HepG2 (cell line): ENCODE measurements around the gene CKS1B. TPM values are rescaled to one million over a fixed set of nuclear protein-coding genes. Genes with fewer than 3 reads are reported as not detected.

ENCODE experiments used
- AHR ChIP-seq: IDR thresholded peaks from 2 replicates; pipeline ENCODE4 v1.6.1; 2018; ENCODE audit warnings: missing genetic modification reagents, missing compliant biosample characterization
- ASH2L ChIP-seq: fragments of 300-600, 200-600 bp; sonication (generic); IDR thresholded peaks from 2 replicates; pipeline ENCODE4 v1.7.0; 2017; ENCODE audit warnings: low read depth, mild to moderate bottlenecking, moderate library complexity, mixed read lengths, low read length; ENCODE audit not compliant: insufficient read length
- BRCA1 ChIP-seq: sonication (generic); formaldehyde crosslinking; IDR thresholded peaks from 2 replicates; pipeline ENCODE4 v1.4.0; 2020; ENCODE audit warnings: missing genetic modification reagents
- DZIP1 ChIP-seq: sonication (generic); formaldehyde crosslinking; IDR thresholded peaks from 2 replicates; pipeline ENCODE4 v1.5.0; 2020; ENCODE audit warnings: mild to moderate bottlenecking, missing genetic modification reagents
- ISL2 ChIP-seq: sonication (generic); formaldehyde crosslinking; IDR thresholded peaks from 2 replicates; pipeline ENCODE4 v1.5.0; 2020; ENCODE audit warnings: missing genetic modification reagents
- KDM5B ChIP-seq: sonication (generic); formaldehyde crosslinking; IDR thresholded peaks from 2 replicates; pipeline ENCODE4 v1.4.0; 2020; ENCODE audit warnings: missing genetic modification reagents, mild to moderate bottlenecking, borderline replicate concordance
- MAFG ChIP-seq: sonication (generic); formaldehyde crosslinking; IDR thresholded peaks from 2 replicates; pipeline ENCODE4 v1.5.1; 2020; ENCODE audit warnings: mild to moderate bottlenecking, missing genetic modification reagents
- MLX ChIP-seq: IDR thresholded peaks from 2 replicates; pipeline ENCODE4 v1.6.1; 2016
- SMAD3 ChIP-seq: sonication (generic); formaldehyde crosslinking; IDR thresholded peaks from 2 replicates; pipeline ENCODE4 v1.4.0; 2020; ENCODE audit warnings: missing genetic modification reagents
- SNRNP70 ChIP-seq: fragments of 200-400 bp; formaldehyde crosslinking; IDR thresholded peaks from 2 replicates; pipeline ENCODE4 v1.6.1; 2017; ENCODE audit warnings: mild to moderate bottlenecking, low read depth, low read length, moderate library complexity
- TAF1 ChIP-seq: sonication (generic); formaldehyde crosslinking; IDR thresholded peaks from 2 replicates; pipeline ENCODE4 v1.4.0; 2020; ENCODE audit warnings: missing genetic modification reagents
- TCF7 ChIP-seq: sonication (generic); IDR thresholded peaks from 2 replicates; pipeline ENCODE4 v1.6.1; 2016; ENCODE audit warnings: antibody characterized with exemption, low read depth
- TEAD3 ChIP-seq: optimal IDR thresholded peaks from 2 replicates; pipeline ENCODE3; 2016; ENCODE audit warnings: borderline replicate concordance
- ZBTB37 ChIP-seq: sonication (generic); formaldehyde crosslinking; IDR thresholded peaks from 2 replicates; pipeline ENCODE4 v1.4.0; 2020; ENCODE audit warnings: mild to moderate bottlenecking, missing genetic modification reagents
- ZNF253 ChIP-seq: sonication (generic); formaldehyde crosslinking; IDR thresholded peaks from 2 replicates; pipeline ENCODE4 v1.8.0; 2022; ENCODE audit warnings: mild to moderate bottlenecking, missing genetic modification reagents, borderline replicate concordance
- ZNF335 ChIP-seq: sonication (generic); formaldehyde crosslinking; IDR thresholded peaks from 2 replicates; pipeline ENCODE4 v1.4.0; 2020; ENCODE audit warnings: missing genetic modification reagents
- ZNF34 ChIP-seq: sonication (generic); formaldehyde crosslinking; IDR thresholded peaks from 2 replicates; pipeline ENCODE4 v1.4.0; 2020; ENCODE audit warnings: mild to moderate bottlenecking, missing genetic modification reagents, borderline replicate concordance
- ZNF367 ChIP-seq: sonication (generic); formaldehyde crosslinking; IDR thresholded peaks from 2 replicates; pipeline ENCODE4 v1.4.0; 2020; ENCODE audit warnings: missing genetic modification reagents, borderline replicate concordance
- ZNF414 ChIP-seq: sonication (generic); formaldehyde crosslinking; IDR thresholded peaks from 2 replicates; pipeline ENCODE4 v1.5.0; 2020; ENCODE audit warnings: missing genetic modification reagents
- ZNF543 ChIP-seq: sonication (generic); formaldehyde crosslinking; IDR thresholded peaks from 2 replicates; pipeline ENCODE4 v1.4.0; 2020; ENCODE audit warnings: mild to moderate bottlenecking, missing genetic modification reagents
- ZNF678 ChIP-seq: sonication (generic); formaldehyde crosslinking; IDR thresholded peaks from 2 replicates; pipeline ENCODE4 v1.4.0; 2020; ENCODE audit warnings: mild to moderate bottlenecking, missing genetic modification reagents
- ZNF768 ChIP-seq: sonication (generic); formaldehyde crosslinking; IDR thresholded peaks from 2 replicates; pipeline ENCODE4 v1.4.0; 2020; ENCODE audit warnings: missing genetic modification reagents
- polyA plus RNA-seq, 8 experiments: library from polyadenylated mRNA; depleted of rRNA in 3 of 8; stranded (reverse) in 7 of 8; unstranded in 1 of 8; fragments of >200 nt; fragmentation: Illumina TruSeq in 4 of 8; extraction: Trizol in 4 of 8; gene quantifications; 2 replicates each; pipeline versions ENCODE4 v1.2.1 to v1.2.3, GENCODE V29; 2011 to 2016; ENCODE audit warnings: low read depth in 4 of 8, missing spikeins in 1 of 8, mixed read lengths in 1 of 8; ENCODE audit not compliant: insufficient read depth in 1 of 8
- total RNA-seq, 5 experiments: library from RNA; depleted of rRNA; stranded (reverse); fragments of >200 nt; fragmentation: Illumina TruSeq; extraction: Trizol; gene quantifications; 2 replicates each; pipeline ENCODE4 v1.2.3, GENCODE V29; 2016; ENCODE audit warnings: low read depth in 1 of 5
- TF ChIP-seq, protein P1 (sequence below): sonication (generic); formaldehyde crosslinking; IDR thresholded peaks from 2 replicates; pipeline ENCODE4 v1.4.0; 2020; ENCODE audit warnings: missing genetic modification reagents, borderline replicate concordance

The CKS1B gene
- total and polyA plus RNA-seq, 2 of the 13 experiments (the other 11 are each of a cell fraction or from before 2014, with no cell fraction given): 217 to 222 TPM

- TF ChIP-seq KDM5B (CRISPR knock-in tag) (no peak), ISL2 (CRISPR knock-in tag) (no peak), BRCA1 (no peak), MLX (CRISPR knock-in tag) (peak; percentile 73; the same call in 1 of the 2 replicates), ZNF335 (CRISPR knock-in tag) (no peak), DZIP1 (CRISPR knock-in tag) (no peak), TEAD3 (CRISPR knock-in tag) (no peak), TAF1 (CRISPR knock-in tag) (peak; percentile 38; the same call in 1 of the 2 replicates), SNRNP70 (no peak), TCF7 (no peak), SMAD3 (CRISPR knock-in tag) (no peak; the same call in 1 of the 2 replicates), ZNF414 (CRISPR knock-in tag) (no peak), ZBTB37 (CRISPR knock-in tag) (no peak), ZNF678 (CRISPR knock-in tag) (no peak), MAFG (CRISPR knock-in tag) (no peak), ZNF768 (no peak), ZNF34 (CRISPR knock-in tag) (no peak), ZNF253 (CRISPR knock-in tag) (no peak), AHR (CRISPR knock-in tag) (no peak; the same call in 1 of the 2 replicates), ZNF367 (no peak), ASH2L (peak; percentile 84), ZNF543 (CRISPR knock-in tag) (no peak)
- TF ChIP-seq, protein P1, sequence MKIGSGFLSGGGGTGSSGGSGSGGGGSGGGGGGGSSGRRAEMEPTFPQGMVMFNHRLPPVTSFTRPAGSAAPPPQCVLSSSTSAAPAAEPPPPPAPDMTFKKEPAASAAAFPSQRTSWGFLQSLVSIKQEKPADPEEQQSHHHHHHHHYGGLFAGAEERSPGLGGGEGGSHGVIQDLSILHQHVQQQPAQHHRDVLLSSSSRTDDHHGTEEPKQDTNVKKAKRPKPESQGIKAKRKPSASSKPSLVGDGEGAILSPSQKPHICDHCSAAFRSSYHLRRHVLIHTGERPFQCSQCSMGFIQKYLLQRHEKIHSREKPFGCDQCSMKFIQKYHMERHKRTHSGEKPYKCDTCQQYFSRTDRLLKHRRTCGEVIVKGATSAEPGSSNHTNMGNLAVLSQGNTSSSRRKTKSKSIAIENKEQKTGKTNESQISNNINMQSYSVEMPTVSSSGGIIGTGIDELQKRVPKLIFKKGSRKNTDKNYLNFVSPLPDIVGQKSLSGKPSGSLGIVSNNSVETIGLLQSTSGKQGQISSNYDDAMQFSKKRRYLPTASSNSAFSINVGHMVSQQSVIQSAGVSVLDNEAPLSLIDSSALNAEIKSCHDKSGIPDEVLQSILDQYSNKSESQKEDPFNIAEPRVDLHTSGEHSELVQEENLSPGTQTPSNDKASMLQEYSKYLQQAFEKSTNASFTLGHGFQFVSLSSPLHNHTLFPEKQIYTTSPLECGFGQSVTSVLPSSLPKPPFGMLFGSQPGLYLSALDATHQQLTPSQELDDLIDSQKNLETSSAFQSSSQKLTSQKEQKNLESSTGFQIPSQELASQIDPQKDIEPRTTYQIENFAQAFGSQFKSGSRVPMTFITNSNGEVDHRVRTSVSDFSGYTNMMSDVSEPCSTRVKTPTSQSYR (CRISPR knock-in tag): no peak
Observed at GRCh38 chr1:154982897-154983648, 8.6 kb downstream of the CKS1B start, which contains the start of gene FLAD1 (continued).
